ENCODE results near the gene KATNA1.

The KATNA1 gene

GRCh38 chr6:149648148-149649145, at the start of gene KATNA1:
KATNA1 (minus strand) TSS chr6:149648714; CDS start chr6:149638547, 10,167 bp downstream.
- peak; percentile 67 for DNase-seq (ENCODE audit: low read depth)
- TF ChIP-seq CTCF (conservative IDR thresholded peaks at IDR 0.05; ENCODE audit: low read depth, low read length) = no peak
- H3K4me3 ChIP-seq (ENCODE audit: low read depth, low read length) = peak within 1 kb of the TSS; percentile 93

GRCh38 chr6:149698175-149698574, 49.7 kb upstream of the KATNA1 start:
- TF ChIP-seq CTCF (conservative IDR thresholded peaks at IDR 0.05; ENCODE audit: low read depth, low read length) = no peak
- no peak overlapping the region for H3K4me3 ChIP-seq (ENCODE audit: low read depth, low read length)

GRCh38 chr6:149696901-149697300, 48.4 kb upstream of the KATNA1 start:
- TF ChIP-seq CTCF (conservative IDR thresholded peaks at IDR 0.05; ENCODE audit: low read depth, low read length) = no peak
- peak; percentile 46 for DNase-seq (ENCODE audit: low read depth)
- H3K4me3 ChIP-seq (ENCODE audit: low read depth, low read length) = no peak overlapping the region

More at GRCh38 chr6:149698175-149698574, 49.7 kb upstream of the KATNA1 start:
- no peak for DNase-seq (ENCODE audit: low read depth)

- DNase-seq (ENCODE audit: low read depth) = no peak
- no peak for TF ChIP-seq CTCF (conservative IDR thresholded peaks at IDR 0.05; ENCODE audit: low read depth, low read length)
- no peak overlapping the region for H3K4me3 ChIP-seq (ENCODE audit: low read depth, low read length)
Measured at GRCh38 chr6:149694921-149695320, 46.4 kb upstream of the KATNA1 start.

- no peak for DNase-seq (ENCODE audit: low read depth)
- H3K4me3 ChIP-seq (ENCODE audit: low read depth, low read length) = no peak overlapping the region
- TF ChIP-seq CTCF (conservative IDR thresholded peaks at IDR 0.05; ENCODE audit: low read depth, low read length) = no peak
Measured at GRCh38 chr6:149691201-149691600, 42.7 kb upstream of the KATNA1 start.

GRCh38 chr6:149686230-149686629, 37.7 kb upstream of the KATNA1 start:
- H3K4me3 ChIP-seq (ENCODE audit: low read depth, low read length) = no peak overlapping the region
- TF ChIP-seq CTCF (conservative IDR thresholded peaks at IDR 0.05; ENCODE audit: low read depth, low read length) = no peak
- no peak for DNase-seq (ENCODE audit: low read depth)

Data from choroid plexus epithelial cell (primary cell).